NCI-H526 treated with DMSO at 0.1 percent for 48 hours (cell line): Measurements from ENCODE around the gene SALL1.

Source experiments
- DNase-seq: peaks from one replicate; lab custom pipeline; 2025; lab: John Stamatoyannopoulos, UW

Gene SALL1

DNA sequence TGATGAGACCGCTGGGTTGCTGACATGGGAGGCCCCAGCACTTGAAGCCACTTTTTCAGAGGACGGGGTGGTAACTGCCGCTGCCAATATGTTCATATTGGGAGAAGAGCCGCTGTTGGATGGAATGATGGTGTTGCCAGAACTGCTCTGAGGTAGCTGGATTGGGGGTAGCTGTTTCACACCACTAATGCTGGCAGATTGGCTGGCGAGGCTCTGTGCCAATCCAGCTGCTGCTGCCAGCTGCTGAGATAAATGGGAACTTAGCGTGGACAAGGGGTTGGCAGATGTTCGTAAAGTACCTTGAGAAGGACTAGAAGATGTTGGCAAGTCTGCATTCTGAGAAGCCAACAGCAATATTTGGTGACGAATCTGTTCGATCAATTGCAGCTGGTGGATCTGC lies 10.0 kb downstream of the SALL1 start:
- no peak for DNase-seq

DNA sequence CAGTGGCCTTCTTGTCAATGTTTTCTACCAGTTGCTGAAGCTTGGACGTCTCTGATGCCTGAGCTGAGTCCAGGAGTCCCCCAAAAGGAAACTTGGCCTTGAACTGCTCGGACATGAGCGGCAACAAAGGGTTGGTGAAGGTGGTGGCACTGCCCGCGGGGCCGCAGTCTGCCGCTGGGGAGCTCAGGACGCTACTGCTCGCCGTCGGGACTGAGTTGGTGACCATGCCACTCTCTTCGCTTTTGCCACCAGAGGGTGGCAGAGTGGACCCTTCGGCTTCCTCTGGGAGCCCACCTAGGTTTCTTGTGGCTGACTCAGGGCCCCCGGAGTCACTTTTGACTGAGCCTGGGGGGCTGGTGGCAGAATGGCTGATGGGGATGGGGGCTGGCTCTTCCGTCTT lies 11.0 kb downstream of the SALL1 start:
- no peak for DNase-seq

DNA sequence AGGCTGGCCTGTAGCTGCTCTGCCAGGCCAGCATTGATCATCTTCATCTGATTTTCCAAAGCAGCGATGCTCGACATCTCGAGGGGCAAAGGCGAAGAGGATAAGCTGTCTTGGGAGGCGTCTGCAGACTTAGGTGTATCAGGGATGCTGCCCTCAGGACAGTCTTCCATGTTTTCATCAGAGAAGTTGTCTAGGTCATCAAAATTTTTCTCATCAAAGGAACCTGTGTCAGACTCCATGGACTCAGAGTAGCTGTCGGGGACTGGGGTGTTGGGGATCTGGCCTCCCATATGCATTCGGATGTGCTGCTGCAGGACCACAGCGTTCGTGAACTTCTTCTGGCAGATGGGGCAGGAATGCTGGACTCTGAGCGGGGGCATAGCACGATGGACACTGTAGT lies 11.5 kb downstream of the SALL1 start:
- no peak for DNase-seq

DNA sequence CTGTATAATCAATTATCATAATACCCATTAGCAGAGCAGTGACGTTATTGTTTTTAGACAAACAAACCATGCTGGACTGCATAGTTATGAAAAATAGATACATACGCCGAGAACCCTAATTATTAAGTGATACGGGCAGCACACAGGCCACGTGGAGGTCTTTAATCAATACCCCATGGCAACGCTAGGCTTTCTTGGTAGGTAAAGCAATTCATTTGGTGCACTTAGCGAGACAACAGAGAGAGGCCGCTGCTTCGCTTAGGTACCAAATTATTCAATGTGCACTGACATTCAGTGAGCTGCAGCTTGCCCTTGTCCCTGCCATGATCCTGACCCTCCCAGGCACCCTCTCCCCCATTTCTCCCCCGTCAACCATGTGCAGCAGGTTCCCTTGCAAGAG lies 12.9 kb downstream of the SALL1 start:
- DNase-seq: no peak

DNA sequence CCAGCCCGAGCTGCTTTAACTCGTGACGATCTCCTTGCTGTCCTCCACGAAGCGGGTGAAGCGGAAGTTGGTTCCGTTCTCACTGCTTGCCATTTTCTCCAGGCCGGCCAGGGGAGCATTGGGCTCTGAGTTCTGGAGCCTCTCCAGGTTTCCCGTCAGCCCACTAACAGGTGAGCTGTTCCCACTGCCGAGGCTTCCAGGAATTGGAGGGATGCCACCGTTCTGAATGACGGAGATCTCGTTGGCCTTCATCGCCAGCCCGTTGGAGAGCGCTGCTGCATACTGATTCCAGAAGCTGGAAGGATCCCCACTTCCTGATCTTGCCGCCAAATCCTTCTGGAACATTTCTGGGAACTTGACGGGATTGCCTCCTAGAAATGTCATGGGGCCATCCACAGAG lies 14.0 kb downstream of the SALL1 start:
- no peak for DNase-seq

DNA sequence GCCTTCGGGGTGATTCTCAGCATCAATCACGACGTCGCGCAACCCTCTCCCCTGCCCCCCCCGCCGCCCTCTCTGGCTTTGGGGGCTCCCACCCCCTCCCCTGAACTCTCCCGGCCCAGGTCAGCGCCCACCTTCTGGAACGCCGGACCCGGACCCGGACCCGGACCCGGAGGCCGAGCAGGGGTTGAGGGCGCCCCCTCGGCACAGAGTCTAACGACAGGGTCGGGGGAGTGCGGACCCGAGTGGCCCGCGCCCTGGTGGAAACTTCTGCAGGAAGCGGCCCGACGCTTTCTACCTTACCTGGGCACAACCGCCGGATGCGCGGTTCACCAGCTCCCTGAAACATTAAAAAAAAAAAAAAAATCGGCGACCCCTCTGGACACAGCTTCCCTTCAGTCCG lies 16.2 kb downstream of the SALL1 start:
- DNase-seq: no peak

DNA sequence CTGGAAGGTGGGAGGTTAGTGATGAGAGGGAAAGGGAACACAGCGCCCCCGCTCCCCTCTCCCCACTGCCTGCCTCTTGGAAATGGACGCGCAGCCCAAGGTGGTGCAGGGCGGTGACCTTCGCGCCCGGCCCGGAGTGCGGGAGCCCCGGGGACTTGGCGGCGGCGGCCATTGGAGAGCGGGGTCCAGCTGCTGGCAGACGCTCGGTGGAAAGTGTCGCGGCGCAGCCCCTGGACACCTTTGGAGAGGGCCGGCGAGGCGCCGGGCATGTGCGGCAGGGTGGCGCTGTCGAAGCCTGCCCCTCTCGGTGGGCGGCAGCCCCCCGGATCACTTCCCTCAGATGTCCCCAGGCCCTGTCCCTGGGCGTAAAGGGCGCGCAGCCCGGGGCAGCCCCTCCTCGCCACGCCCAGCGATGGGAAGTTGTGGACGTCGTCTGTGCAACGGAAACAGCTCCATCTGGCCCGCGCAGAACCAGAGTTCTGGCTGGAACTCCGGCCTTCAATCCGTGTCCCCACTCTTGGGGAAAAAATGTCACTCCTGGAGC lies 16.7 kb downstream of the SALL1 start:
- no peak for DNase-seq

DNA sequence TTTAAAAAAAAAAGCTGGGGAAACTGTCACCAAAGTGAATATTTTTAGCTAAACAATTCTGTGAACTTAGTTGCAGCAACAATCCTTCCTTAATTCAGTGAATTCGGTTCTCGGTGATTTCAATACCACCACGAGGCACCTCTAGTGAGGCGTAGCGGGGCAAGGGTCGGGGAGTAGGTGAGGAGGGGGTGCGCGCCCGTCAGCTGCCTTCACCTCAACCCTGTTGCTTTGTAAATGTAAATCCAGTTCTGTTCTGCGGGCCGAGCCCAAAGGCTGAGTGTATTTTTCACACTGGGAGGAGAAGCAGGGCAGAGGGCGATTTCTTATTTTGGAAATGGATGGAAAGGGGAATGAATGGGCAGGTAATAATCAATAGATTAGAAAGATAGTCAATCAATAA lies 17.4 kb downstream of the SALL1 start:
- no peak for DNase-seq

DNA sequence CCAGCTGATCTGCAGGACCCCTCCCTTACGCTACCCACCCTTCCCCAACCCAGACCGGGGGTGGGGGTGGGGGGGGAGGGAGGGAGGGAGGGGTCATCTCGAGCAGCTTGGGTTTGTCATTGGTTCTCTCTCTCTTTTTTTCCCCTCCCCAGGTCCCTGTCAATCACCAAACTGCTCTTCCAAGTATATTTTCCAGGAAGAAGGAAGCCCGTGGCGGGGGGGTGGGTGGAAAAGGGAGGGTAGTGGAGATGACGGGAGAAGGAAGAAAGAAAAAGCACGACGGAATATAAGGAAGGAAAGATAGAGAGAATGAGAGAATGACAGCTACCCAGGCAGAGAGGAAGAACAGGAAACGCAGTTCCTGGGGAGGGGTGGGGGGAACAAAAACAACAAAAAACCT lies 17.9 kb downstream of the SALL1 start:
- DNase-seq: no peak

DNA sequence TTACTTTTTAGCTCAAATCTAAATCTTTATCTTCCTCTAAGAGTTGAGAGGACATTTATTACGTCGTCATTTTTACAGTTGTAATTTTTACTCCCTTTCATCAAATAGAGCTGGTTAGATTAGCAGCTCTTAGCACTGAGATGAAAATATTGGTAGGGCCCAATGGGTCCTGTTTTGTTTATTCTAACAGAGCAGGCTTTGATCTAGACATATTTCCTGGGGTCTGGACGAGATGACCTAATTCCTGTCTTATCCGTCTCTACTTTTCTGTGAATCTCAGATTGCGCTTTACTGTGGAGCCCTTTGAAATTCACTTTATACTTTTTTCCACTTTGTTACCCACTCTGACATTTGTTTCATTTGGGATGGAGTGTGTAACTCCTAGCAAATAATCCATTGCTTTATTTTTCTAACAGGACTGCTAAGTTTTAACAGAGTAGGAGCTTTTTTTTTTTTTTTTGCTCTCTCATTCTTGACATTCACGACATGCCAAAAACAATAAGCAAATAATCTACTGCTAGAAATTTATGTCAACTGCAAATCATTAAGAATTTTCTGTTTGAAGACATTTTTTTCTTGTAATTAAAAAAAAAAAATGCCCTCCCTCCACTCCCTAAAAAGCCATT lies 18.5 kb downstream of the SALL1 start:
- DNase-seq: no peak

DNA sequence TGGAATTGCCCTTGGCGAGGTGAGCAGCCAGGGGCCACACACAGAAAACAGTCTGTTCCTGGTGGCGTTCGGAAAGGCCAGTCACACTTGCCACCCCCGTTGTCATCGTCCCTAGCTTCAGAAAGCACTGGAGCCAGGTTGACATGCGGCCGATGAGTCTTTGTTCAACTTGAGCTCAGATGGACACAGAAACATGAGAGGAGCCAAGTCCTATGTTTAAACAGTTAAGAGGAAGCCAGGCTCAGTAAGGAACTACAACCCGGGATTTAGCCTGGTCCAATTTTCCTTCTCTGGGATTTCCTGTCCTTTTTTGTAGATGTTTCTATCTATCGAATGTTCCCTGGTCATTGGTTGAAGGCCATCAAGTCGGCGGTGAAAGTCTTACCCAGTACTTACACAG lies 19.5 kb downstream of the SALL1 start:
- no peak for DNase-seq

DNA sequence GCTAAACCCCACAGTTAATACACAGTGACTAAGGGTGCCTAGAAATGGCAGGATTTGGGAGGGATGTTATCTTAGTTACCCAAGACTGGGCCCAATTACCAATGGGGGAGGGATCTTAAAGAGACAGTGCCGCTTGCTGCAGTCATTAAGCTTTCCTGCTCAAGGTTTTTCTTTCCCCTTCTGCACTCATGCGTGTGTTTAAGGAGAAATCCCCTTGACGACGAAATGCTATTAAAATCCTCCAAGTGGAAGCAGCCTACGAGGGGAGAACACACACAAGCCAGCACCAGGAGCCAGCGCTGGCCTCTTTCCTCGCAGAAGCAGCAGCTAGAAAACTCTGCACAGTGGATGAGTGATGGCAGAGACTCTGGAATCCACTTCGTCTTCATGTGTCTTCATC lies 22.0 kb downstream of the SALL1 start:
- DNase-seq: no peak

DNA sequence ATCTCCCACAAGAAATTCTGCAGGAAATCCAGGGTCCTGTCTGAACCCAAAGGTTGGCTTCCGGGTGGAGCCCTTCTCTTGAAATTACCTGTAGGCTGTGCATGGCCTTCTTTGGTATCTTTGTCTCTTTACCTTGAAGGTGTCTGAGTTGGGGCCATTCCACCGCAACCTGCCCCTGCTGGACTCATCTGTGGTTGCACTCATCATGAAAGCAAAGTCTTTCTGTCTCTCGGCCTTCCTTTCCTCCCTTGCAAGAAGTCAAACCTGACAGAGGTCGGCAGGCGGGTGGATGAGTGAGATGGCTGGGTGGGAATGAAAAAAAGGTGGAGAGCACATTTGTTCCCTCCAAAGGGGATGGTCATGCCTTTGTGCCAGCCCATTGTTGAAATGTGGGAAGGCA lies 25.1 kb downstream of the SALL1 start:
- no peak for DNase-seq

DNA sequence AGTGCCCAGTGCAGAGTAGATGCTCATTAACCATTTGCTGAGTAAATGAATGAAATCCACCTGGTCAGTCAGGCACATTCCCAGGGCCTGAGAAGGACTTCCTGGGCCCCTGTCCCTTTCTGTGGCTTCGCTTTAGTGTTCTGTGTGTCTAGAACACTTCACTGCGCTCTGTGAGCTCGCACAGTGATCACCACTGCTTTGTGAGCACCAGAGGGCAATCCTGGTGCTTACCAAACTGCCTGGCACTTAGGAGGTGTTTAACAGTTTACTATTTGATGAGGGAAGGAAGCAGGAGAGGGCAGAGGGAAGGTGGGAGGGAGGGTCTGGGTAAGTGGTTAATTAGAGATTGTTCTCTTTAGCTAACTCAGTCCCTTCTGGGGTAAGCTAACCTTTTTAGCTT lies 26.2 kb downstream of the SALL1 start:
- DNase-seq: no peak

DNA sequence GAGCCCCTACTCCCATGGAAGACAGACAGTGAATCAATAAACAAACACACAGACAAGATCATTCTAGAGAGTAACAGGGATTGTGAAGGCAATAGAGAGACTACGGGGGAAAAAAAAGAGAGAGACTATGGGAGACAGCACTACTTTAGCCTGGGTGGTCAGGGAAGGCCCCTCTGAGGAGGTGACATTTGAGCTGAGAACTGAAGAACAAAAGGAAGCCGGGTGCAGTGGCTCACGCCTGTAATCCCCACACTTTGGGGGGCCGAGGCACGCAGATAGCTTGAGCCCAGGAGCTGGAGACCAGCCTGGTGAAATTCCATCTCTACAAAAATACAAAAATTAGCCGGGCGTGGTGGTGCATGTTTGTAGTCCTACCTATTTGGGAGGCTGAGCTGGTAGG lies 29.2 kb downstream of the SALL1 start:
- no peak for DNase-seq

DNA sequence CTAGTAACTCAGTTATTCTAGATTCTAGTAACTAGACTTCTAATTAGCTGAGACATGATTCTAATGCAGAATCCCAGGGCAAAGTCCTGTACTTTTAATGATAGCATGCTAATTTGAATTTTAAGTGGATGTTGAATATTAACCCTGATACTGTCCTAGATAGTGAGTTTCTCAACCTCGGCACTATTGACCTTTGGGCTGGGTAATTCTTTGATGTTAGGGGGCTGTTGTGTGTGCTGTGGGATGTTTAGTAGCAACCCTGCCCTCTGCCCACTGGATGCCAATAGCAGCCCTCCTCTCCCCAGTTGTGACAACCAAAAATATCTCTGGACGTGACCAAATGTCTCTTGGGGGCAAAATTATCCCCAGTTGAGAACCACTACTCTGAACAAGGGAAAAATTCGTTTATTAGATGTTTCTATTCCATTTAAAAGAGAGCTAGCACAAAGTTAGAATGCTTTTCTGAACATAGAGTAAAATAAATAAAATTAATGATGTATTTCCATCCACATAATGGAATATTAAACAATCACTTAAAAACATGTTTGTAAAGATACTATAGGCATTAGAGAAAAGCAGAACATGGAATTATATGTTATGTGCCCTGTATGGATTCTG lies 30.2 kb downstream of the SALL1 start:
- peak; percentile 28 for DNase-seq

DNA sequence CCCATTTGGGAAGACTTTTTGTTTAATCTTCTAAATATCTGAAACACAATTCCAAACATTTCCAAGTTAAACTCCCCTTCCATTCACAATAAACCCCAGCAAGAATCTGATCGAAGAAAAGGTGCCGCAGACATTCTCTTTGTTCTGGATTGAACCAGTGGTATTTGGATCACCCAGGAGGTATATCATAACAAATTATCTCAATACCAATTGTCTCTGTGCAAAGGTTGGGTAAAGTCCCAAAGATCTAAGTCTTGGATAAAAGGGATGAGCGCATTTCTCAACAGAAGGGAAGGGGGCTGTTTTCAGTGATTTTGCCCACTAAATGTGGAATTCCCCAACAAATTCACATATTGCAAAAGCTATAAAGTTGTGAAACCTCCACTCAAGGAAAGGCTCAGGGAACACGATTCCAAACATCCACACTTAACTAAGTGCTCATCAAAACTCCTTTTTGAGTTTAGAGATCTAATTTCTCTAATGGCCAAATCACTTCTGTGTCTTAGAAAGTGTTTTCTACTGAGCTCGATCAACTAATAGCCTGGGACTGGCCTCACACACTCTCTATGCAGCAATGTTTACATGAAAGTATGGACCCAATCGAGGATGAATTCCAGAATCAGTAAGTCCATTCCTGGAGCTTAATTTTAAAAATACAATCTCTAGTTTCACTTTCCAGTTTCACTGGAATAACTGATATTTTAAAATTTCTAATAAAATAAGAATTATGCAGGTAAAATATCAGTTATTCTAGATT lies 30.9 kb downstream of the SALL1 start:
- no peak for DNase-seq

DNA sequence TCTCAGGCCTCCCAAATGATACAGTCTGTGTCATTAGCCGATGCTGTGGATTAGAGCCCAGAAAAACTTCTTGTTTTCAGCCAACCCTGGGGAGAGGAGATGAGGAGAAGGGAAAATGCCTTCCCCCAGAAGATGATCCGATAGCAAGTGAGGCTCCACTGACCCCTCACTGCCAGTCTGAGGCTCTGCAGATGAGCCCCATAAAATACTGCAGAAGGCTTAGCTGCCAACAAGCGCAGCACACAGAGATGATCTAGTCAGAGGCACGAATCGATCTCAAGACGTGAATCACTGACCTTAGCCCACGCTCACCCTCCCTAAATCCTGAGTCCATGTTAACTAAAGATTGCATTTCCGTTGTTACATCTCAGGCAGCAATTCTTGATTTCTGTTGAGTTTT lies 31.5 kb downstream of the SALL1 start:
- no peak for DNase-seq

DNA sequence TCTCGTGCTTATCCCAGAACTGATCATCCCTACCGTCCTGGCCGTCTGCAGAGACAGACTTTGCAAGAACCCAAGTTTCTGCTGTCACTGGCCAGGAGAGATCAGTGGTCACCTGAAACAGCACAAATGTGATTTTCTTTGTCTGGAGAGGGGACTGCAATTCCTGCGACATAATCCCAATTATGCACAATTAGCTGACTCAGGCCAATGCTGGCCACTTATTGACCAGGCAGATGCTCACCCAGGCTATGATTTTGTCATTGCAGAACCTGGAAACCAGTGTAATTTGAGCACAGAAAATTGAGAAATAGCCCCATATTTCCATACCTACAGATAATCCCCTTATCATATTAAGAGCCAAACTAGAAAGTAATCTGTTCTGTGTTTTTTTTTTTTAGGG lies 34.7 kb downstream of the SALL1 start:
- DNase-seq: no peak

DNA sequence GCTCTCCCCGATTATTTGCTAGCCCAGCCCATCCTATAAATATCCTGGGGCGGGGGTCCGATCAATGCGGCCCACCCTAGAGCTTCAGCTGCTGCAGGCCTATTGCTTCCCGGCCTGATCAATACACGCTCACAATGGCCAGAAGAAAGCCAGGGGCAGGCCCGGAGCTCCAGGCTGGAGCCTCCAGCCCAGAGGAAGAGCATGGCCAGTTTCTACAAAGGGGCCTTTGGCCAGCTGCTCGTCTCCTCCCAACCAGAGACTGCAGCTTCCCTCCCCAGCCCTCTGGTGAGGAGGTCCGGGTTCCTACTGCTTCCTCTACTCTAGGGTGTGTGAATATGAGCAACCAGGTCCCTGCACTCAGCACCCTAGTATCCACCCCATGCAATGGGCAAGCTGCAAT lies 36.7 kb downstream of the SALL1 start:
- no peak for DNase-seq

DNA sequence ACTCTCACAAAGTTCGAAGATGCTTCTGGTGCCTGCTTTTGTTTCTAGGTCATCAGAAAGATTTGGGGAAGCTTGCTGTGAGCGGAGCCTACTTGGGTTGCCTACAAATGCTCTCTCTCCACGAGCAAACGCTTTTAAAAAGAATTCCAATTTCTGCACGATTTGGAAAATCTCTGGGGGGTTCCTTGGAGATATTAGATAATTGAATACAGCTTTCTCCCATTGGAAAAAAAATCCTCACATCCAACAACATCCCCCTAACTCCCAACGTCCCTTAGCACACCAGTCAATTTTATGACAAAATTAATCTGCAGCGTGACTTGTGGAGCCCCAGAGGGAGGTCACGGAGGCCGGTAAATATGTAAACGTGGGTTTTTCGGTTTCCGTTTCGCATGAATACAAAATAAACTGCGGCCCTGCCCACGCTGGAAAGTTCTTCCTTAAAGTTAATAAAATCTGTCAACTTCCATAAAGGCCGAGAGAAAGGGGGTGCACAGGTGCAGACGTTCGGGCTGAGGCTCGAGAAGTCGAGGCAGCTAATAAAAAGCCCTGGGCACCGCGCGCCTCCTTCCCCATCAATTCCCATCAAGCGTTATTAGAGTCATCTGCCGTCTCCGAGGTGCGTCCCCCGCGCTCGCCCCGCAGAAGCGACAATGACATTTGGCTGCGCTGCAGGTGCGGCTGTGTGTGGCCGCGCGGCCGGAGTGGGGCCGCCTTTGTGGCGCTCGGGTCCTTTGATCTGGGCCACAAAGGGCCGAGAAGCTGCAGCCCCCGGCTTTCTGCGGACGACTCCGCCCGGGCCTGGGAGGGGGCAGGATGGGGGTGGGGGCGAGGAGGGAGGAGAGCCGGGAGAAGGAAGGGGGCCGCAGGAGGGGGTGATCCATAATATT lies 37.6 kb downstream of the SALL1 start:
- DNase-seq: no peak

DNA sequence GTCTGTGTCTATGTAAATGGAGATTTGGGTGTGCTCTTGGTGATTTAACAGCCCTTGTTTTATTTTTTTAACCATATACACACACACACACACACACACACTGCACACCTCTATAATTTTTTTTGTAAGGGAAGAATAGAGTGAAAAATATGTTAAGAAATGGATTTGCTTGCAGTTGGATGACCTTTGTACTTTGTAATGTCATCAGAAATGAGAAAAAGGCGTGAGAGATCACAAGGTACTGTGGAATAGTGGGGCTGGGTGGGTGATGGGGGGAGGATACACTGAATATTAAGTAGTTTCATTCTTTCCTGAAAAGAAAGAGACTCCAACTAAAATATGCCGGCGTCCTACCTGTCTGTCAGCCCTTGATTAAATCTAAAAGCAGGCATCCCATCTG lies 38.7 kb downstream of the SALL1 start:
- no peak for DNase-seq
